ENCODE results near the gene LDHAL6B. TPM values are rescaled to one million over a fixed set of nuclear protein-coding genes. Genes with fewer than 3 reads are reported as not detected.
A peak's percentile ranks its signal among the peaks of the same experiment; 100 is the strongest.

The LDHAL6B gene
- polyA plus RNA-seq, 3 donors = not detected

DNA sequence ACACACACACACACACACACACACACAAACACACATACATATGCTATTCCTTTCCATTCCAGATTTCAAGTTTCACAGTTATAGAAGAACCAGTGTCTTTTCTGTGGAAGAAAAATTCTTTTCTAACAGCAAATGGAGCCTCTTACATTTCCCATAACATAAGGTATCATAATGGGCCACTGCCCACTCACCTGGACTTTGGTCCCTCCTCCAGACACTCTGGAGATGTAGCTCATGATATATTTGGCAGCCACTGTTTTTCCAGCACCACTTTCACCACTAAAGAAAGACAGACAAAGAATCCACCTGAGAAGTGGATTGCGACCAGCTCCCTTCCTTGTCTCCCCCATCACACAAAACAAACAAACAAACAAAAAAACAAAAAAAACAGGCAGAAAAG, 29.8 kb downstream of the LDHAL6B start:
- H3K4me2 ChIP-seq (replicated peaks; ENCODE audit: extremely low read depth, low read length, poor library complexity, severe bottlenecking) = peak overlapping the region; percentile 32
- no peaks in the 10 kb centered on the region for H3K9me3 ChIP-seq (replicated peaks in 1 of 2; ENCODE audit: control insufficient read depth in 1 of 2, insufficient read depth in 1 of 2, low read length in 2 of 2)
- peak overlapping the region in 1 of 3 experiments; percentile 26 for H3K4me3 ChIP-seq (replicated peaks in 1 of 3; ENCODE audit: low read depth in 2 of 3, low read length in 3 of 3)
- H3K27me3 Mint-ChIP-seq (ENCODE audit: low read depth in 3 of 3) = no peaks in the 10 kb centered on the region
- H3K4me3 Mint-ChIP-seq = no peak overlapping the region
- peak overlapping the region in 1 of 2 donors; percentile 3 for H3K27ac ChIP-seq (ENCODE audit: low read depth in 1 of 2, low read length in 2 of 2)
- H3K4me1 ChIP-seq (ENCODE audit: control insufficient read depth in 1 of 2, insufficient read depth in 2 of 2, low read length in 2 of 2) = peaks cover 17 to 25% of the 10 kb centered on the region in 2 donors
- no peaks in the 10 kb centered on the region for H3K27me3 ChIP-seq (ENCODE audit: control insufficient read depth in 2 of 2, insufficient read depth in 2 of 2, low read length in 2 of 2)
- intact Hi-C loops (cut with micrococcal nuclease) = loop anchor here in 1 of 2 donors (5.0 kb wide), 1 partner anchor 59 kb away; no protein-coding TSS in a partner anchor
- H3K36me3 Mint-ChIP-seq = peaks cover 13 to 29% of the 10 kb centered on the region in 2 donors
- H3K4me1 Mint-ChIP-seq = peaks cover 22% of the 10 kb centered on the region
- no peaks in the 10 kb centered on the region for H3K9me3 Mint-ChIP-seq
- no peaks in the 10 kb centered on the region for H3K79me2 ChIP-seq (ENCODE audit: insufficient read depth, low read length)
- H3K36me3 ChIP-seq (replicated peaks in 1 of 2; ENCODE audit: control insufficient read depth in 1 of 2, insufficient read depth in 2 of 2, low read length in 2 of 2) = peaks cover 0 to 8% of the 10 kb centered on the region in 2 donors
- peak overlapping the region; percentile 22 to 76 (median 39) for H3K27ac Mint-ChIP-seq
- TF ChIP-seq, protein P1, sequence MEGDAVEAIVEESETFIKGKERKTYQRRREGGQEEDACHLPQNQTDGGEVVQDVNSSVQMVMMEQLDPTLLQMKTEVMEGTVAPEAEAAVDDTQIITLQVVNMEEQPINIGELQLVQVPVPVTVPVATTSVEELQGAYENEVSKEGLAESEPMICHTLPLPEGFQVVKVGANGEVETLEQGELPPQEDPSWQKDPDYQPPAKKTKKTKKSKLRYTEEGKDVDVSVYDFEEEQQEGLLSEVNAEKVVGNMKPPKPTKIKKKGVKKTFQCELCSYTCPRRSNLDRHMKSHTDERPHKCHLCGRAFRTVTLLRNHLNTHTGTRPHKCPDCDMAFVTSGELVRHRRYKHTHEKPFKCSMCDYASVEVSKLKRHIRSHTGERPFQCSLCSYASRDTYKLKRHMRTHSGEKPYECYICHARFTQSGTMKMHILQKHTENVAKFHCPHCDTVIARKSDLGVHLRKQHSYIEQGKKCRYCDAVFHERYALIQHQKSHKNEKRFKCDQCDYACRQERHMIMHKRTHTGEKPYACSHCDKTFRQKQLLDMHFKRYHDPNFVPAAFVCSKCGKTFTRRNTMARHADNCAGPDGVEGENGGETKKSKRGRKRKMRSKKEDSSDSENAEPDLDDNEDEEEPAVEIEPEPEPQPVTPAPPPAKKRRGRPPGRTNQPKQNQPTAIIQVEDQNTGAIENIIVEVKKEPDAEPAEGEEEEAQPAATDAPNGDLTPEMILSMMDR (IDR thresholded peaks at IDR 0.05) = no peak
- no peak overlapping the region for H2AFZ ChIP-seq (ENCODE audit: insufficient read depth, low read depth, low read length, poor library complexity, severe bottlenecking)
- DNase-seq = no peak
- no CpG with 5 or more reads among the region's 1 CpG for WGBS (ENCODE audit: insufficient coverage)
- no peaks in the 10 kb centered on the region for H4K20me1 ChIP-seq (ENCODE audit: insufficient read depth, low read length)
- no peak overlapping the region for H3K9ac ChIP-seq (ENCODE audit: insufficient read depth, low read length, poor library complexity, severe bottlenecking)

DNA sequence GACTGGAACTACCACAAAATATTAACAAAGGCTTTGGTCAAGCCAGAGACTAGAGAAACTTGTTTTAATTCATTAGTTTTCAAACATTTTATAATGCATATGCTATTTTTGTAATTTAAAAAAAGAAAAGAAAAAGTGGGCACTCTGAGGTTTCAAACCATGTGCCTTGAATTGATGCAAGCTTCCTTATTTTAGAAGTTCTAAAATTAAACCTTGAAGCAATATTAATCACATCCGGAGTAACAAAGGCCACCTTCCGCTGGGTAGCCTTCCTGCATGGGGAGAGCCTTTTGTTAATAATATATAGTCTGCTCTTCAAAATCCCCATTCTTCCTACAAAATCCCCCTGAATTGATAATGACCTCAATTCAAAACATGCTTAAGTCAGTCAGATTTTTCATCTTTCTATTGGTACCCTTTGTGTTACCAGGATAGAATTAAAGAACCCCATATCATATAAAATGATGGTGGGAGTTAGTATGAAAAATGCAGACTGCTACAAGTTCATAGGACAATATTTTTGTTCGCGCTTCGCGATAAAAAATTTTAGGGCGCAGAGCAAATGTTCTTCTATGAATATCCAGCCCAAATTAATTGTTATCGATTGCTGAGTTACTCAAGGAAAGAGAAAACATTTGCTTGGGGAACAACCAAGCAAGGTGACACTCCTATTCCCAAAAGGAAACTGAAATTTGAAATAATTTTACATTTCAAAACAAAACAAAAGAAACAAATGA, 30.6 kb downstream of the LDHAL6B start:
- H3K9me3 Mint-ChIP-seq = peaks cover 0 to 2% (median 0%) of the 10 kb centered on the region in 7 donors
- DNase-seq = peak; percentile 27 to 58 (median 57)
- H4K20me1 ChIP-seq (ENCODE audit: insufficient read depth, low read length) = no peaks in the 10 kb centered on the region
- peaks cover 17 to 25% of the 10 kb centered on the region in 2 donors for H3K4me1 ChIP-seq (ENCODE audit: control insufficient read depth in 1 of 2, insufficient read depth in 2 of 2, low read length in 2 of 2)
- intact Hi-C loops (cut with micrococcal nuclease) = loop anchor here in 1 of 2 donors (5.0 kb wide), 1 partner anchor 60 kb away; no protein-coding TSS in a partner anchor
- peak overlapping the region in 1 of 3 experiments; percentile 26 for H3K4me3 ChIP-seq (replicated peaks in 1 of 3; ENCODE audit: low read depth in 2 of 3, low read length in 3 of 3)
- peak overlapping the region; percentile 32 for H3K4me2 ChIP-seq (replicated peaks; ENCODE audit: extremely low read depth, low read length, poor library complexity, severe bottlenecking)
- H3K27ac ChIP-seq (ENCODE audit: low read depth in 1 of 2, low read length in 2 of 2) = peak overlapping the region in 1 of 2 donors; percentile 26
- H3K27me3 Mint-ChIP-seq (ENCODE audit: low read depth in 3 of 3) = no peaks in the 10 kb centered on the region
- no peaks in the 10 kb centered on the region for H3K27me3 ChIP-seq (ENCODE audit: control insufficient read depth in 2 of 2, insufficient read depth in 2 of 2, low read length in 2 of 2)
- peaks cover 22% of the 10 kb centered on the region for H3K4me1 Mint-ChIP-seq
- H2AFZ ChIP-seq (ENCODE audit: insufficient read depth, low read depth, low read length, poor library complexity, severe bottlenecking) = no peak overlapping the region
- TF ChIP-seq, protein P1 (IDR thresholded peaks at IDR 0.05) = no peak
- no peaks in the 10 kb centered on the region for H3K9me3 ChIP-seq (replicated peaks in 1 of 2; ENCODE audit: control insufficient read depth in 1 of 2, insufficient read depth in 1 of 2, low read length in 2 of 2)
- no peaks in the 10 kb centered on the region for H3K79me2 ChIP-seq (ENCODE audit: insufficient read depth, low read length)
- no peak overlapping the region for H3K9ac ChIP-seq (ENCODE audit: insufficient read depth, low read length, poor library complexity, severe bottlenecking)
- no CpG with 5 or more reads among the region's 8 CpGs for WGBS (ENCODE audit: insufficient coverage)
- peaks cover 14 to 25% of the 10 kb centered on the region in 2 donors for H3K36me3 Mint-ChIP-seq
- no peaks in the 10 kb centered on the region for H3K36me3 ChIP-seq (replicated peaks in 1 of 2; ENCODE audit: control insufficient read depth in 1 of 2, insufficient read depth in 2 of 2, low read length in 2 of 2)
- peak overlapping the region in 5 of 7 donors; percentile 22 to 43 (median 31) for H3K27ac Mint-ChIP-seq
- peak overlapping the region in 1 of 2 donors; percentile 31 for H3K4me3 Mint-ChIP-seq
